Activated CD8-positive, alpha-beta T cell treated with anti-CD3 and anti-CD28 coated beads, Interleukin-2, amount 10 ng/mL, durations not matched to agents 7 days and 5 days (primary cell): ENCODE measurements around the gene HEATR3. TPM values are rescaled to one million over a fixed set of nuclear protein-coding genes. Genes with fewer than 3 reads are reported as not detected.

Experiments used
- ATAC-seq: fragments of 150-1000 bp; cut with Tn5 transposase; one replicate; pipeline ENCODE4 v1.10.0; 2021; ENCODE audit warnings: moderate library complexity
- CTCF ChIA-PET: fragments of 350-600 bp; sonication (Branson Sonifier 250); formaldehyde crosslinking; loops from one replicate; lab custom pipeline; 2021; ENCODE audit warnings: antibody characterized with exemption; lab: Charles Lee
- POLR2A ChIA-PET: fragments of 350-600 bp; sonication (Branson Sonifier 250); formaldehyde crosslinking; loops from one replicate; lab custom pipeline; 2021; ENCODE audit warnings: antibody characterized with exemption; lab: Charles Lee
- DNase-seq: peaks from one replicate; pipeline ENCODE4 v3.0.0-alpha.2; 2020
- H3K27ac Mint-ChIP-seq: one replicate; pipeline ENCODE4 v1.8.0; 2021; ENCODE audit warnings: mild to moderate bottlenecking, mixed read lengths
- H3K27me3 Mint-ChIP-seq: one replicate; pipeline ENCODE4 v1.8.0; 2021; ENCODE audit warnings: low read depth, mixed read lengths
- H3K36me3 Mint-ChIP-seq: one replicate; pipeline ENCODE4 v1.8.0; 2021; ENCODE audit warnings: low read depth, mixed read lengths
- H3K4me1 Mint-ChIP-seq: one replicate; pipeline ENCODE4 v1.8.0; 2021; ENCODE audit warnings: low read depth, mixed read lengths
- H3K4me3 Mint-ChIP-seq: one replicate; pipeline ENCODE4 v1.8.0; 2021; ENCODE audit warnings: mild to moderate bottlenecking, mixed read lengths
- H3K9me3 Mint-ChIP-seq: one replicate; pipeline ENCODE4 v1.8.0; 2022; ENCODE audit warnings: mixed read lengths; ENCODE audit not compliant: insufficient read depth
- total RNA-seq, 2 experiments: library from RNA; stranded (reverse); gene quantifications; one replicate each; pipeline ENCODE4 v1.2.3, GENCODE V29; 2021

Gene HEATR3
- total RNA-seq, 2 experiments from 2014 or later = 29.7 to 31.7 TPM

- ChIA-PET CTCF (interaction anchor here (1.0 to 3.9 kb wide), 8 partner anchors 13 to 173 kb away, joined by 3 to 31 read pairs (median 5); partner anchors contain the start of gene CNEP1R1), POLR2A (interaction anchor here (1.2 kb wide), 1 partner anchor 12 kb away, joined by 7 read pairs; no protein-coding TSS in a partner anchor)
- no peak for ATAC-seq
- peak overlapping the region; percentile 63 for H3K27ac Mint-ChIP-seq
- no peaks in the 10 kb centered on the region for H3K27me3 Mint-ChIP-seq
- no peak for DNase-seq
- H3K36me3 Mint-ChIP-seq = peaks cover 23% of the 10 kb centered on the region
- peaks cover 39% of the 10 kb centered on the region for H3K4me1 Mint-ChIP-seq
- H3K4me3 Mint-ChIP-seq = peak overlapping the region; percentile 75
- no peaks in the 10 kb centered on the region for H3K9me3 Mint-ChIP-seq
Observed at GRCh38 chr16:50154420-50154950, 88.7 kb downstream of the HEATR3 start.

- Mint-ChIP-seq H3K9me3 (no peaks in the 10 kb centered on the region), H3K27me3 (no peaks in the 10 kb centered on the region), H3K4me1 (peaks cover 49% of the 10 kb centered on the region), H3K36me3 (peaks cover 32% of the 10 kb centered on the region), H3K4me3 (peak overlapping the region; percentile 75), H3K27ac (peak overlapping the region; percentile 63)
- DNase-seq = no peak
- POLR2A ChIA-PET = interaction anchor here (0.7 to 1.2 kb wide), 2 partner anchors 11 to 586 kb away, joined by 7 read pairs; partner anchors contain the start of gene CYLD
- ATAC-seq = no peak
- CTCF ChIA-PET = interaction anchor here (0.7 to 3.9 kb wide), 8 partner anchors 11 to 131 kb away, joined by 3 to 31 read pairs (median 6); partner anchors contain the start of genes CNEP1R1 and HEATR3
Observed at GRCh38 chr16:50155925-50156324, 90.2 kb downstream of the HEATR3 start.

Other genes starting within 250 kb of the HEATR3 start
- gene ZNF423, start 209.9 kb upstream of the HEATR3 start, total RNA-seq = not detected
- gene CNEP1R1, start 40.7 kb upstream of the HEATR3 start, total RNA-seq = 10 to 100 TPM; 25.1 to 26.9 TPM
- 10 to 100 TPM; 17.3 to 18.0 TPM for gene TENT4B, start 87.3 kb downstream of the HEATR3 start, total RNA-seq
- 100 to 1,000 TPM; 214 to 225 TPM for gene ADCY7, start 200.6 kb downstream of the HEATR3 start, total RNA-seq